Memory B cell (primary cell): ENCODE results near the gene CDKN2A.

ENCODE experiments used
- ATAC-seq: fragments of 150-1000 bp; cut with Tn5 transposase; 2 replicates; pipeline ENCODE4 v1.10.0; 2021; ENCODE audit warnings: low read depth, mild to moderate bottlenecking, moderate library complexity
- DNase-seq, 2 donors: peaks; one replicate each; pipeline ENCODE4 v3.0.0; 2022; ENCODE audit warnings: low spot score in 2 of 2
- H3K27ac Mint-ChIP-seq: one replicate; pipeline ENCODE4 v1.8.0; 2022; ENCODE audit warnings: mild to moderate bottlenecking, moderate library complexity, mixed read lengths
- H3K27me3 Mint-ChIP-seq: one replicate; pipeline ENCODE4 v1.8.0; 2022; ENCODE audit warnings: mixed read lengths
- H3K36me3 Mint-ChIP-seq: one replicate; pipeline ENCODE4 v1.8.0; 2022; ENCODE audit warnings: mild to moderate bottlenecking, mixed read lengths
- H3K4me1 Mint-ChIP-seq: one replicate; pipeline ENCODE4 v1.8.0; 2022; ENCODE audit warnings: mixed read lengths
- H3K4me3 Mint-ChIP-seq: one replicate; pipeline ENCODE4 v1.8.0; 2022; ENCODE audit warnings: mild to moderate bottlenecking, moderate library complexity, mixed read lengths
- H3K9me3 Mint-ChIP-seq: one replicate; pipeline ENCODE4 v1.8.0; 2022; ENCODE audit warnings: mixed read lengths

Gene CDKN2A

DNA sequence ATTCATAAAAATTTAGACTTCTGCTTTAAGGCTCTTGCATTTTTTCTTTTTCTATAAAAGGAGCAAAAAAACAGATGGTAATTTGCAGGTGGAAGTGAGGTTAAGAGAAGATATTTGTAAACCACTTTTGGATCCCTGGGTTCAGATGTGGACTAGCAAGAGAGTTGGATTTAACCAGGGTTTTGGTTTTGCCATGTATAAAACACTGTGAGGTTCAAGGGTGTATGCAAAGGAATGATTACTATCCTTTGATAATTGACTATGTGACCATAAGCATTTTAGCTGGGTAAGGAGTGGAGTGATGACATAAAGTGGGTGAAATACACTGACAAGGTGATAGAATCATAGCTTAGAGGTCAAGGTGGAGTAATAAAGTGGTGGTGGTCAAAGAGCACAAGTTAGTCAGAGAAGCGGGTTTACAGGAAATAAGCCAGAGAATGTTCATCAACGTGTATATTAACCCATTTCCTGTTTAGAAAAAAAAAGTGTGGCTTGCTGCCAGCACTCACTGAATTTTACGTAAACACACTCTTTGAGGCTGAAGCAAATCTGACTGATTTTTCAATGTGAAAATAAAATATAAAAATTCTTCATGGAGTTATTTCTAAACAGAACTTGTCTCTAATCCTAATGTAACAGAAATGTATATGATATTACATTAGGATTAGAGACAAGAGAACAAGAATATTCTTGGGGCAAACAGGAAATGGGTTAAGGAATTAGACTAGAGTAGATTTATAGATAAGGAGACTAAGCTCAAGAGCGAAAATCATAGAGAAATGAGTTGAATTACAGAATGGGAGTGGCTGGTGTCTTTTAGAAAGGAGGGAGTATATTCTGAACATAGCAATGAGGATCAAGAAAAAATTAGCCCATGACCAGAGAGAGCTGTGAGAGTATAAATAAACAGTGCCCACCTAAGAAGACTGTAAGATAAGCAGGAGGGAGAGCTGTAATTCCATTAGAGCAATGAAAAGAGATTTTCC is 74.5 kb downstream of the CDKN2A start:
- Mint-ChIP-seq H3K27me3 (peaks cover 1% of the 10 kb centered on the region), H3K9me3 (peaks cover 15% of the 10 kb centered on the region), H3K36me3 (peaks cover 7% of the 10 kb centered on the region), H3K27ac (no peak overlapping the region), H3K4me3 (no peak overlapping the region), H3K4me1 (peaks cover 6% of the 10 kb centered on the region)
- peak; percentile 35 for ATAC-seq
- no peak for DNase-seq
